NCI-H1417 treated with DMSO at 0.1 percent for 48 hours (cell line): ENCODE results near the gene DLGAP4.
"Not testable (repeated sequence)": the region's sequence is repeated elsewhere in the genome, so short reads cannot be mapped to it uniquely, and the experiment has no call there.

Experiments used
- DNase-seq: peaks from one replicate; lab custom pipeline; 2025; lab: John Stamatoyannopoulos, UW

Gene DLGAP4

GRCh38 chr20:36541227-36541767 lies 235.2 kb downstream of the DLGAP4 start, which contains the start of gene MYL9:
Gene MYL9 (plus strand): TSS chr20:36541519. CDS start chr20:36544885, 3,366 bp downstream.
- DNase-seq, result no peak

- DNase-seq, result no peak
Observed at GRCh38 chr20:36541768-36542488, 235.8 kb downstream of the DLGAP4 start.

GRCh38 chr20:36542516-36543183 lies 236.5 kb downstream of the DLGAP4 start:
- no peak for DNase-seq

GRCh38 chr20:36543184-36544133 lies 237.3 kb downstream of the DLGAP4 start:
- no peak for DNase-seq

- no peak for DNase-seq
Observed at GRCh38 chr20:36544134-36545018, 238.2 kb downstream of the DLGAP4 start.

GRCh38 chr20:36546111-36546736 lies 240.1 kb downstream of the DLGAP4 start:
- DNase-seq, result no peak

- no peak for DNase-seq
Observed at GRCh38 chr20:36547186-36548005, 241.3 kb downstream of the DLGAP4 start.

GRCh38 chr20:36548006-36548315 lies 241.8 kb downstream of the DLGAP4 start:
- DNase-seq, result no peak

GRCh38 chr20:36548704-36549627 lies 242.8 kb downstream of the DLGAP4 start:
- DNase-seq, result no peak

- DNase-seq, result no peak
Observed at GRCh38 chr20:36549628-36549941, 243.4 kb downstream of the DLGAP4 start.

GRCh38 chr20:36549942-36550789 lies 244.0 kb downstream of the DLGAP4 start:
- no peak for DNase-seq

GRCh38 chr20:36550790-36551299 lies 244.7 kb downstream of the DLGAP4 start:
- DNase-seq, result no peak

- no peak for DNase-seq
Observed at GRCh38 chr20:36555248-36555647, 249.1 kb downstream of the DLGAP4 start.

GRCh38 chr20:36562724-36563123 lies 256.6 kb downstream of the DLGAP4 start:
- DNase-seq, result no peak

GRCh38 chr20:36563374-36563773 lies 257.2 kb downstream of the DLGAP4 start:
- no peak for DNase-seq

GRCh38 chr20:36564078-36564725 lies 258.1 kb downstream of the DLGAP4 start:
- not testable (repeated sequence) for DNase-seq

- DNase-seq, result not testable (repeated sequence)
Observed at GRCh38 chr20:36564726-36565121, 258.6 kb downstream of the DLGAP4 start.
